Skeletal muscle tissue (tissue), 4 donors: ENCODE measurements around the gene TENM4. TPM values are rescaled to one million over a fixed set of nuclear protein-coding genes. Genes with fewer than 3 reads are reported as not detected.

Experiments used
- H3K27ac ChIP-seq: one replicate; pipeline ENCODE4 v1.7.0; 2013; ENCODE audit warnings: mild to moderate bottlenecking, low read depth, low read length, inconsistent platforms
- H3K27me3 ChIP-seq, 3 donors: one replicate each; pipeline ENCODE4 v1.7.0; 2013; ENCODE audit warnings: low read length in 3 of 3; ENCODE audit not compliant: control insufficient read depth in 3 of 3, insufficient read depth in 3 of 3
- H3K36me3 ChIP-seq, 3 donors: one replicate each; pipeline ENCODE4 v1.7.0; 2013; ENCODE audit warnings: low read length in 3 of 3; ENCODE audit not compliant: control insufficient read depth in 3 of 3, insufficient read depth in 3 of 3
- H3K4me1 ChIP-seq, 3 donors: one replicate each; pipeline ENCODE4 v1.7.0; 2013; ENCODE audit warnings: low read length in 3 of 3, mild to moderate bottlenecking in 3 of 3; ENCODE audit not compliant: control insufficient read depth in 3 of 3, insufficient read depth in 3 of 3
- H3K4me3 ChIP-seq, 3 donors: one replicate each; pipeline ENCODE4 v1.7.0; 2013; ENCODE audit warnings: low read length in 3 of 3
- H3K9ac ChIP-seq, 3 donors: one replicate each; pipeline ENCODE4 v1.7.0; 2013; ENCODE audit warnings: low read length in 3 of 3, mild to moderate bottlenecking in 3 of 3, moderate library complexity in 2 of 3, low read depth in 1 of 3
- H3K9me3 ChIP-seq, 3 donors: one replicate each; pipeline ENCODE4 v1.7.0; 2013; ENCODE audit warnings: low read length in 3 of 3; ENCODE audit not compliant: control insufficient read depth in 3 of 3
- total RNA-seq: library from RNA; depleted of rRNA; stranded (reverse); fragments of >200 nt; gene quantifications from one replicate; pipeline ENCODE4 v1.2.3, GENCODE V29; 2014
- donor health status: Osteomylitis.

TENM4 gene
- total RNA-seq, 1 donor from 2014 or later, result 18.3 TPM

DNA sequence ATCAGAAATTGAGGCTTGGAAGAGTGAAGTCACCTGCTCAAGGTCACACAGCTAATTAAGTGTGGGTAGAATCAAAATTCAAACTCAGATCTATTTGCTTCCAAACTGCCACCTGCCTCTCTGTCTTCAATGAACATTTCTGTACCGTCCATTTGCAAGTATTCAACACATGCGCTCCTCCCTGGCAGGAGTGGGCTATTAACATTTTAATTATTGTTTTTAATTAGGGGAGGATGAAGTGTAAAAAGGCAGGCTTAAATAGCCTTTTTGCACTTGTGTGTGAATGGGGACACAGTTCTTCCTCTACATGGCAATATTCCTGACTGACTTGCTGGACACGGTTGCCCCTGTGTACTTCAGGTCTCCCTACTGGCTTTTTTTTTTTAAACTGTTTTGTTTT, 751.7 kb downstream of the TENM4 start:
- Histone ChIP-seq H3K27ac (no peak overlapping the region), H3K4me3 (no peak overlapping the region), H3K27me3 (no peaks in the 10 kb centered on the region), H3K9ac (no peak overlapping the region), H3K36me3 (no peaks in the 10 kb centered on the region), H3K9me3 (no peaks in the 10 kb centered on the region), H3K4me1 (no peaks in the 10 kb centered on the region)

DNA sequence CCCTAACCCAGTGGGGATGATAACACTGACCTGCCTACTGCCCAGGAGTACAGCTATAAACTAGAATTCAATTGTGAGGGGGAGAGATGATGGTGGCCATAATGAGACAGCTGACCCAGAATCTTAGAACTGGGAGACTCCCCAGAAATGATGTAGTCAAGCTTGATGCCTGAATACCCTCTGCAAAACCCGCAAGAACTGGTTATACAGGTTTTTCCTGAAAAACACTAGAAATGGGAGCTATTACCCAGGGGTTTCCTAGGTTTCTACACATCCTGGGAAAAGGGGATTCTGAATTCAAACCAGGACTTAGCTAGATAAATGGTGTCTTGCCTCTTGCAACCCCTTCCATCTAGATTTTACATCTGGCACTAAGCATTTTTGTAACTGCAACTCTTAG, 752.4 kb downstream of the TENM4 start:
- H3K4me3 ChIP-seq, result no peak overlapping the region
- no peak overlapping the region for H3K9ac ChIP-seq
- H3K36me3 ChIP-seq, result no peaks in the 10 kb centered on the region
- no peaks in the 10 kb centered on the region for H3K27me3 ChIP-seq
- no peak overlapping the region for H3K27ac ChIP-seq
- no peaks in the 10 kb centered on the region for H3K9me3 ChIP-seq
- H3K4me1 ChIP-seq, result no peaks in the 10 kb centered on the region

DNA sequence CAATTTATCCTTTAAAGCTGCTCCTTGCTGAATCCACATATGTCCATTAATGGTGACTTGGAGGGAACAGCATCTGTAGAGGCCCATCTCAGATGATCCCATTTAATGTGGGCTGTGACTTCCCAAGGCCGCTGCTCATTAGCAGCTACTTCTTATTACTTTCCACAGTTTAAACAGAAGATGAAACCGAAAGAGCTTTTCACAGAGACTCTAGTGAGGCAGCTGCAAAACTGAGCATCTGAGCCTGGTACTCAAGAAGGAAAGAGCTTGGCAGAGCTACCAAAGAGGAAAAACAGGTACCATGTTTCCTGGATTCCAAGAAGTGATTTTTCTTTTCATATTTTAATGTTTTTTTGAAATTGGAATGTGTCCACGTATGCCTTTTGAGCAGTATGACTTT, 755.7 kb downstream of the TENM4 start:
- H3K4me3 ChIP-seq, result no peak overlapping the region
- H3K27ac ChIP-seq, result no peak overlapping the region
- H3K27me3 ChIP-seq, result no peaks in the 10 kb centered on the region
- H3K36me3 ChIP-seq, result no peaks in the 10 kb centered on the region
- no peak overlapping the region for H3K9ac ChIP-seq
- H3K4me1 ChIP-seq, result no peaks in the 10 kb centered on the region
- no peaks in the 10 kb centered on the region for H3K9me3 ChIP-seq

DNA sequence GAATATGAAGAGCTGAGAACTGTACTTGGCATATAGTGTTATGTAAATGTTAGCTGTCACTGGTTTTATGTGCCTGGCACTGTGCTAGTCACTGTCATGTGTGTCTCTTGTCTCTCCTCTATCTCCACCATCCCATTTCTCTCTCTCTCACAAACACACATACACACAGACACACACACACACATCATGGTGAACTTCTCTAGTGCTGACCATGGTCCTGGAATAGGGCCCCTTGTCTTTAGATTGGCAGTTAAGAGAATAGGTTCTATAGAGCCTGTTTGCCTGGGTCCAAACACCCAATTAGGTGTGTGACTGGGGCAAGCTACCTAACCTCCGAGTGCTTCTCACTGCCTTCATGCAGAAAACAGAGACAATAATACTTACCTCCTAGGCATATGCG, 756.5 kb downstream of the TENM4 start:
- H3K36me3 ChIP-seq, result no peaks in the 10 kb centered on the region
- H3K4me1 ChIP-seq, result no peaks in the 10 kb centered on the region
- H3K9me3 ChIP-seq, result no peaks in the 10 kb centered on the region
- H3K27ac ChIP-seq, result no peak overlapping the region
- H3K4me3 ChIP-seq, result no peak overlapping the region
- no peak overlapping the region for H3K9ac ChIP-seq
- no peaks in the 10 kb centered on the region for H3K27me3 ChIP-seq

DNA sequence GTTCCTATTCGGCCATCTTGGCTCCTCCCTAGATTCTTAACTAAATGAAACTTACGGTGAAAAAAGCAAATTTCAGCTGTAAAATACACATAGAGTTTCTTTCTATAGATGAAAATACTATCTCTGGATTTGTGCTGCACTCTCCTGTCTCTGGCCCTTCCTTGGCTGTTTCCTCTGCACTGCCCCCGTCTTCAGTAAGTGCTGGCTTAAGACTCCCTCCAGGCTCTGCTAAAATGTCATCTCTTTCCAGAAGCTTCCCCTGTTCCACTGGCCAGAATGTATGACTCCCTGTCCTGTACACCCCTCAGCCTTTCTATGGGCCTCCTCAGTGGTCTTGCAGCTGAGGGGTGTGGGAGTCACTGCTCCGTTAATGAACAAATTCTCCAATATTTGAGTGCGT, 757.1 kb downstream of the TENM4 start:
- H3K4me1 ChIP-seq, result no peaks in the 10 kb centered on the region
- no peaks in the 10 kb centered on the region for H3K27me3 ChIP-seq
- no peak overlapping the region for H3K4me3 ChIP-seq
- H3K9me3 ChIP-seq, result no peaks in the 10 kb centered on the region
- no peak overlapping the region for H3K27ac ChIP-seq
- H3K9ac ChIP-seq, result no peak overlapping the region
- H3K36me3 ChIP-seq, result no peaks in the 10 kb centered on the region

DNA sequence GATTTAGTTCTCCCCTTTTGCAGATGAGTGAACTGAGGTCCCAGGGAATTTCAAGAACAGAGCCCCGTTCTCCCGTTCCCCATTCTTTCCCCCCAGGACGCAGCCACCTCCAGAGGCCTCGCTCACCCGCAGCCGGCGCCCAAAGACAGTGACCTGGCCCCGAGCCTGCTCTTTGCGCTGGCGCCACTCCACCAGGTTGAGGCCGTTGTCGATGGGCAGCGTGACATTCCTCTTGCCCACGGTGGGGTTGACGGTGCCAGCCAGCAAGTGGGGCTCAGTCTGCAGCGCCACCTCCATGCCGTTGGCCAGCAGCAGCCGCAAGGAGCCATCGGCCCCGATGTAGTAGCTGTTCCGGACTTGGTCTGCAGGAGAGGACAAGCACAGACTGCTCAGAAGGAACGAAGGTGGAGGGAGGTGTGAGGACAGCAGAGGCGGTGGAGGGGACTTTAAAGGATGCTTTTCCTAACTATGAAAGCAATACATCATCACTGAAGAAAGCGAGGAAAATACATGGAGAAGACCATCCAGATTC, 764.7 kb downstream of the TENM4 start:
- Histone ChIP-seq H3K9ac (no peak overlapping the region), H3K27me3 (no peaks in the 10 kb centered on the region), H3K4me3 (no peak overlapping the region), H3K9me3 (no peaks in the 10 kb centered on the region), H3K4me1 (no peaks in the 10 kb centered on the region), H3K27ac (no peak overlapping the region), H3K36me3 (no peaks in the 10 kb centered on the region)

DNA sequence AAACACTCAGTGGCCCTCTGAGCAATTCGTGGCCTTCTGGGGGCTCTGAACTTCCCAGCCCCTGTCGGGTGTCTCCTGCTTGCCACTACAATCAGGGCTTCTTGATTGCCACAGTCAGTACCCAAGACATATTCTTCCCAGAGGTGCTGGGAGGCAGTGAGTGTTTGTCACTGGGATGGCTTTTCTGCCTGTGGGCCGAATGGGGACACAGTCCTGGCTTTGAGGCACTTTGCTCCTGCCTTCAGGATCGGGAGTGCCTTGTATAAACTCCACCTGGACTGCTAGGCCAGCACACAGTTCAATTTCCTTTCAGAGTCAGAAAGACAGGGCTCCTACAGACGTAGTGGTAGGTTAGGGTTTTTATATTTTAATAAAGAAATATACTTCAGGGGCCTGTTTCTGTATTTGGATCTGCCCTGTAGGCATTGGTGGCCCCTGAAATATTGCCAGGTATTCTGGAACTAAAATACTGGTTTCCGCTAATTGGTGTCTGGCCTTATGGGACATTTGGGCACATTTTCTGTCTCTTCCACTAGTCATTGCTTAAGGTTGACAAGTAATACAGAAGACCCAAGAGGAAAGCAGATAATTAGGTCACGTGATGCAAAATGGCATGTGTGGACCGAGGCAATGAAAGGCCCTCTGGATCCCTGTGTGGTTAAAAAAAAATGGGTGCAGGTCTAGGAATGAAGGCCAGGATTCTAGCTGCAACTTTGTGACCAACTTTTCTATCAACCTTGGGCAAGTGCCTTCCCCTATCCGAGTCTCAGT, 767.8 kb downstream of the TENM4 start:
- Histone ChIP-seq H3K27ac (no peak overlapping the region), H3K9ac (no peak overlapping the region), H3K36me3 (peaks cover 0 to 2% (median 0%) of the 10 kb centered on the region in 3 donors), H3K4me3 (no peak overlapping the region), H3K9me3 (no peaks in the 10 kb centered on the region), H3K4me1 (no peaks in the 10 kb centered on the region), H3K27me3 (peaks cover 0 to 3% (median 0%) of the 10 kb centered on the region in 3 donors)

DNA sequence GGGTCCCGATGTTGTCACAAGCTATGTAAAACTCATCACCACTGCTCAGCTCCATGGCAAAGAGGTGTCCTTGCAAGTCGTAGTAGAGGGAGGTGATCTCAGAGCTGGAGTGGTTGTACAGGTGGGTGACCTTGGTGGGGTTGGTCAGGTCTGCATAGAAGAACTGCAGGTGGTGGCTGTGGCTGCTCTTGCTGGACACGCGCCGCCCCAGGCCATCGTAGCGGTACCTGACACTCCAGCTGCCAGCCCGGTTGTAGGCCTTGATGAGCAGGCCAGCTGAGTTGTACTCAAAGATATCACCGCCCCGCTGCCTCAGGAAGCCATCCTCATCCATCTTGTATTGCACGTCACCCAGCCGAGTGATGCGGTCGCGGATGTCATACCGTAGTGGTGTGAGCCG, 771.6 kb downstream of the TENM4 start:
- Histone ChIP-seq H3K9me3 (no peaks in the 10 kb centered on the region), H3K9ac (no peak overlapping the region), H3K27ac (no peak overlapping the region)

DNA sequence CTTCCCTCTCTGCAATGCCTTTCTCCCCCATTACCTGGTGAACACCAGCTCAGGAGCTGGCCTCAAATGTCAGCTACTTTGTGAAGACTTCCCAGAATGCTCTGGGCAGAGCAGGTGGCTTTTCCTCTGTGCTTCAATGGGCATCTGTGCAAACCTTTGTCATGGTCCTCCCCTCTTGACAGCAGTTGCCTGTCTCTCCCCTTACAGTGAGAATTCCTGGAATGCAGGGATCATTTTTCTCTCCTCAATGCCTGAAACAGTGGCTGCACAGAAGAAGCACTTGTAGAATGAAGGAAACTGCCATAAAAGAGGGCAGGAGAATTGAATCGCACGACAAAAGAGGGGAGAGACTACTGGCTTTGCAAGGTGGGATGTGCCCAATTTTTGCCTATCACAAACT, 773.4 kb downstream of the TENM4 start:
- Histone ChIP-seq H3K4me1 (no peaks in the 10 kb centered on the region), H3K36me3 (peaks cover 0 to 2% (median 0%) of the 10 kb centered on the region in 3 donors), H3K4me3 (no peak overlapping the region), H3K27me3 (peaks cover 0 to 3% (median 0%) of the 10 kb centered on the region in 3 donors), H3K9me3 (no peaks in the 10 kb centered on the region), H3K9ac (no peak overlapping the region), H3K27ac (no peak overlapping the region)

More for the DNA sequence above, 771.6 kb downstream of the TENM4 start:
- H3K36me3 ChIP-seq, result peaks cover 0 to 2% (median 0%) of the 10 kb centered on the region in 3 donors
- H3K4me3 ChIP-seq, result no peak overlapping the region
- H3K4me1 ChIP-seq, result no peaks in the 10 kb centered on the region
- peaks cover 0 to 3% (median 0%) of the 10 kb centered on the region in 3 donors for H3K27me3 ChIP-seq

DNA sequence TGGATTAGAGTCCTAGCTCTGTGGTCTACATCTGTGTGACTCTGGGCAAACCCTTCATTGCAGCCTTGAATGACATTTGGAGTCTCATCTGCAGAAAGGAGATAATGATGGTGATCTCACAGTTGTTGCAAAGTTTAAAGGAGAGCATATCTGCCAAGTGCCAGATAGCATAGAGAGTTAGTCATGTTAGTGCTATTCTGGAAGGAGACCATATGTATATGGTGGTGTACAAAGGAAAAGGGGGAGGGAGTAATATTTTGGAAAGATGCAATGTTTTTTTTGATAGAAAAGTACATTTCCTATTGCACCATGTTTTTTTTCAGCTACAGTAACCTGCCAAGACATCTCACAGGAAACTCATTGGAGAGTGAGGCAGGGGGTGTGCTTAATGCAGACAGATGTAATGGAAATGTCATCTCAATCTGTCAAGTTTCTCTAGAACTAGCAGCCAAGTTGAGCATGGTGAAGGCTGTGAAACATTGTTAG, 774.1 kb downstream of the TENM4 start:
- Histone ChIP-seq H3K4me3 (no peak overlapping the region), H3K27me3 (peaks cover 0 to 3% (median 0%) of the 10 kb centered on the region in 3 donors), H3K36me3 (peaks cover 0 to 2% (median 0%) of the 10 kb centered on the region in 3 donors), H3K4me1 (no peaks in the 10 kb centered on the region), H3K9me3 (no peaks in the 10 kb centered on the region), H3K27ac (no peak overlapping the region), H3K9ac (no peak overlapping the region)
